Neural progenitor cell (in vitro differentiated cells): ENCODE data around the gene PTH2. TPM values are rescaled to one million over a fixed set of nuclear protein-coding genes. Genes with fewer than 3 reads are reported as not detected.

ENCODE experiments used
- DNase-seq: peaks from one replicate; pipeline ENCODE4 v3.0.0-alpha.2; 2016; ENCODE audit warnings: low spot score
- H2AFZ ChIP-seq: fragments of 200-600 bp; sonication (generic); replicated peaks from 2 replicates; pipeline ENCODE4 v1.6.1; 2016; ENCODE audit warnings: antibody characterized with exemption
- H3F3A ChIP-seq: fragments of 200-600 bp; sonication (generic); 2 replicates; pipeline ENCODE4 v1.6.1; 2016; ENCODE audit warnings: antibody characterized with exemption, low read depth
- H3K27ac ChIP-seq: fragments of 200-600 bp; sonication (generic); 2 replicates; pipeline ENCODE4 v1.5.1; 2016; ENCODE audit warnings: mild to moderate bottlenecking
- H3K27me3 ChIP-seq: fragments of 200-600 bp; sonication (generic); 2 replicates; pipeline ENCODE4 v1.6.1; 2016; ENCODE audit warnings: mild to moderate bottlenecking, moderate library complexity
- H3K36me3 ChIP-seq: fragments of 200-600 bp; sonication (generic); 2 replicates; pipeline ENCODE4 v1.5.1; 2016
- H3K4me1 ChIP-seq: fragments of 200-600 bp; sonication (generic); 2 replicates; pipeline ENCODE4 v1.6.1; 2016; ENCODE audit warnings: mixed run types
- H3K4me2 ChIP-seq: fragments of 200-600 bp; sonication (generic); 2 replicates; pipeline ENCODE4 v1.6.1; 2016
- H3K4me3 ChIP-seq: fragments of 200-600 bp; sonication (generic); 2 replicates; pipeline ENCODE4 v1.5.1; 2016
- H3K79me2 ChIP-seq: fragments of 200-600 bp; sonication (generic); 2 replicates; pipeline ENCODE4 v1.6.1; 2016; ENCODE audit warnings: low read depth
- H3K9ac ChIP-seq: fragments of 200-600 bp; sonication (generic); 2 replicates; pipeline ENCODE4 v1.6.1; 2016
- H3K9me3 ChIP-seq: fragments of 200-600 bp; sonication (generic); 2 replicates; pipeline ENCODE4 v1.5.1; 2016; ENCODE audit warnings: low read depth
- H4K20me1 ChIP-seq: fragments of 200-600 bp; sonication (generic); 2 replicates; pipeline ENCODE4 v1.6.1; 2016; ENCODE audit warnings: low read depth
- H3K27ac Mint-ChIP-seq: 3 replicates; pipeline ENCODE4 v1.8.0; 2021; ENCODE audit warnings: mixed read lengths
- H3K27me3 Mint-ChIP-seq: 2 replicates; pipeline ENCODE4 v1.8.0; 2022; ENCODE audit warnings: low read depth, mild to moderate bottlenecking, inconsistent platforms, moderate library complexity, mixed read lengths; ENCODE audit not compliant: insufficient read depth
- H3K36me3 Mint-ChIP-seq: 3 replicates; pipeline ENCODE4 v1.8.0; 2021; ENCODE audit warnings: mixed read lengths
- H3K4me1 Mint-ChIP-seq: 3 replicates; pipeline ENCODE4 v1.8.0; 2021; ENCODE audit warnings: mixed read lengths
- H3K4me3 Mint-ChIP-seq: 3 replicates; pipeline ENCODE4 v1.8.0; 2021; ENCODE audit warnings: mild to moderate bottlenecking, moderate library complexity, mixed read lengths
- H3K9me3 Mint-ChIP-seq: 3 replicates; pipeline ENCODE4 v1.8.0; 2020; ENCODE audit warnings: mixed read lengths
- EZH2 ChIP-seq: fragments of 200-600 bp; sonication (generic); IDR thresholded peaks from 2 replicates; pipeline ENCODE4 v1.6.1; 2017; ENCODE audit warnings: antibody characterized with exemption, mild to moderate bottlenecking, moderate library complexity
- EZH2phosphoT487 ChIP-seq: fragments of 200-600 bp; sonication (generic); IDR thresholded peaks from 2 replicates; pipeline ENCODE4 v1.6.1; 2017; ENCODE audit warnings: antibody characterized with exemption
- total RNA-seq: library from RNA; depleted of rRNA; stranded (reverse); fragments of >200 nt; gene quantifications from 2 replicates; pipeline ENCODE4 v1.2.3, GENCODE V29; 2015; ENCODE audit warnings: low replicate concordance
- TF ChIP-seq, protein P1 (sequence below): fragments of 200-600 bp; sonication (generic); IDR thresholded peaks from 2 replicates; pipeline ENCODE4 v1.5.1; 2017; ENCODE audit warnings: antibody characterized with exemption, mild to moderate bottlenecking

The PTH2 gene
- total RNA-seq, 1 donor from 2014 or later: not detected

DNA sequence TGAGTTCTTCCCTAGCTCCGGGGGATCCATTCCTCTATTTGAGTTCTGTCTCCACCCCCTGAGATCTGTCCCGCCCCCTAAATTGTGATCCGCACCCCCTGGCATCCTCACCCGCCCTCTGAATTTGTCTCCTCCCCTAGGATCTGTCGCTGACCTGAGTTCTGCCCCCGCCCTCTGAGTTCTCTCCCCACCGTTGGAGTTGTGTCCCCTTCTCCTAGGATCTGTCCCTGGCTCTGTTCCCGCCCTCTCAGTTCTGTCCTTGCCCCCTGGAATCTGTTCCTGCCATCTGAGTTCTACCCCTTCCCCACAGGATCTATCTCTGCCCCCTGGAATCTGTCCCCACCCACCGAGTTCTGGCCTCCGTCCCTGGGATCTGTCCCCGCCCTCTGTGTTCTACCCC, 19.1 kb upstream of the PTH2 start:
- peaks cover 18% of the 10 kb centered on the region for H3K4me1 Mint-ChIP-seq
- DNase-seq: peak; percentile 67
- peaks cover 8% of the 10 kb centered on the region for H3K4me1 ChIP-seq
- no peaks in the 10 kb centered on the region for H3K9me3 Mint-ChIP-seq
- H3K27ac Mint-ChIP-seq: no peak overlapping the region
- H3K27ac ChIP-seq: no peak overlapping the region
- H3K4me3 Mint-ChIP-seq: peak overlapping the region; percentile 85
- peaks cover 54% of the 10 kb centered on the region for H3K27me3 Mint-ChIP-seq
- peak overlapping the region; percentile 43 for H3K4me3 ChIP-seq
- H3K36me3 Mint-ChIP-seq: no peaks in the 10 kb centered on the region
- peaks cover 47% of the 10 kb centered on the region for H3F3A ChIP-seq
- no peak for TF ChIP-seq EZH2phosphoT487
- no peak overlapping the region for H3K9ac ChIP-seq
- no peaks in the 10 kb centered on the region for H3K9me3 ChIP-seq
- no peaks in the 10 kb centered on the region for H3K36me3 ChIP-seq
- peak overlapping the region; percentile 77 for H3K4me2 ChIP-seq
- peak overlapping the region; percentile 31 for H2AFZ ChIP-seq
- H3K27me3 ChIP-seq: peaks cover 53% of the 10 kb centered on the region
- H4K20me1 ChIP-seq: peaks cover 6% of the 10 kb centered on the region
- H3K79me2 ChIP-seq: no peaks in the 10 kb centered on the region

DNA sequence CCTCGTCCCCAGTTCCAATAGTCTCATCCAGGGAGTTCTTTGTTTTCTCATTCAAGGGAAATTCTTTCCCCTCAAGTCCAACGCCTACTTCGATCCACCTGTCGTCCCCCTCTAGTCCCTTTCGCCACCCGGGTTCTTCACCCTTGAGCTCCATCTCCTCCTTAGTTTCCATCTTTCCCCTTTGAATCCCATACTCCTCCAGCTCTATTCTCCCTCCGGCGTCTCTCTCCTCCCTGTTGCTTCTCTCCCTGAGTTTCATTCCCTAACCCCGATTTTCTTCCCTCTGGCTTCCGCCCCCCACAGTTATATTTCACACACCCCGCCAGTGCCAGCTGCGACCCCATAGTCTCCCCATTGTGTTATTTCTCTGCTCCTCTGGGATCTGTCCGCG, 18.7 kb upstream of the PTH2 start:
- H3K36me3 ChIP-seq: no peaks in the 10 kb centered on the region
- no peaks in the 10 kb centered on the region for H3K79me2 ChIP-seq
- TF ChIP-seq EZH2phosphoT487 (peak; percentile 44), EZH2 (peak; percentile 34)
- TF ChIP-seq, protein P1, sequence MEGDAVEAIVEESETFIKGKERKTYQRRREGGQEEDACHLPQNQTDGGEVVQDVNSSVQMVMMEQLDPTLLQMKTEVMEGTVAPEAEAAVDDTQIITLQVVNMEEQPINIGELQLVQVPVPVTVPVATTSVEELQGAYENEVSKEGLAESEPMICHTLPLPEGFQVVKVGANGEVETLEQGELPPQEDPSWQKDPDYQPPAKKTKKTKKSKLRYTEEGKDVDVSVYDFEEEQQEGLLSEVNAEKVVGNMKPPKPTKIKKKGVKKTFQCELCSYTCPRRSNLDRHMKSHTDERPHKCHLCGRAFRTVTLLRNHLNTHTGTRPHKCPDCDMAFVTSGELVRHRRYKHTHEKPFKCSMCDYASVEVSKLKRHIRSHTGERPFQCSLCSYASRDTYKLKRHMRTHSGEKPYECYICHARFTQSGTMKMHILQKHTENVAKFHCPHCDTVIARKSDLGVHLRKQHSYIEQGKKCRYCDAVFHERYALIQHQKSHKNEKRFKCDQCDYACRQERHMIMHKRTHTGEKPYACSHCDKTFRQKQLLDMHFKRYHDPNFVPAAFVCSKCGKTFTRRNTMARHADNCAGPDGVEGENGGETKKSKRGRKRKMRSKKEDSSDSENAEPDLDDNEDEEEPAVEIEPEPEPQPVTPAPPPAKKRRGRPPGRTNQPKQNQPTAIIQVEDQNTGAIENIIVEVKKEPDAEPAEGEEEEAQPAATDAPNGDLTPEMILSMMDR: no peak
- no peaks in the 10 kb centered on the region for H3K36me3 Mint-ChIP-seq
- peaks cover 6% of the 10 kb centered on the region for H4K20me1 ChIP-seq
- H3K4me1 Mint-ChIP-seq: peaks cover 18% of the 10 kb centered on the region
- H3K4me3 Mint-ChIP-seq: peak overlapping the region; percentile 85
- no peaks in the 10 kb centered on the region for H3K9me3 Mint-ChIP-seq
- H2AFZ ChIP-seq: peak overlapping the region; percentile 31
- H3K27ac Mint-ChIP-seq: no peak overlapping the region
- H3K27me3 Mint-ChIP-seq: peaks cover 58% of the 10 kb centered on the region
- H3K27me3 ChIP-seq: peaks cover 57% of the 10 kb centered on the region
- peaks cover 8% of the 10 kb centered on the region for H3K4me1 ChIP-seq
- peak overlapping the region; percentile 43 for H3K4me3 ChIP-seq
- no peak overlapping the region for H3K27ac ChIP-seq
- no peak overlapping the region for H3K9ac ChIP-seq
- H3K9me3 ChIP-seq: no peaks in the 10 kb centered on the region
- H3K4me2 ChIP-seq: peak overlapping the region; percentile 77
- H3F3A ChIP-seq: peaks cover 43% of the 10 kb centered on the region
- DNase-seq: no peak

DNA sequence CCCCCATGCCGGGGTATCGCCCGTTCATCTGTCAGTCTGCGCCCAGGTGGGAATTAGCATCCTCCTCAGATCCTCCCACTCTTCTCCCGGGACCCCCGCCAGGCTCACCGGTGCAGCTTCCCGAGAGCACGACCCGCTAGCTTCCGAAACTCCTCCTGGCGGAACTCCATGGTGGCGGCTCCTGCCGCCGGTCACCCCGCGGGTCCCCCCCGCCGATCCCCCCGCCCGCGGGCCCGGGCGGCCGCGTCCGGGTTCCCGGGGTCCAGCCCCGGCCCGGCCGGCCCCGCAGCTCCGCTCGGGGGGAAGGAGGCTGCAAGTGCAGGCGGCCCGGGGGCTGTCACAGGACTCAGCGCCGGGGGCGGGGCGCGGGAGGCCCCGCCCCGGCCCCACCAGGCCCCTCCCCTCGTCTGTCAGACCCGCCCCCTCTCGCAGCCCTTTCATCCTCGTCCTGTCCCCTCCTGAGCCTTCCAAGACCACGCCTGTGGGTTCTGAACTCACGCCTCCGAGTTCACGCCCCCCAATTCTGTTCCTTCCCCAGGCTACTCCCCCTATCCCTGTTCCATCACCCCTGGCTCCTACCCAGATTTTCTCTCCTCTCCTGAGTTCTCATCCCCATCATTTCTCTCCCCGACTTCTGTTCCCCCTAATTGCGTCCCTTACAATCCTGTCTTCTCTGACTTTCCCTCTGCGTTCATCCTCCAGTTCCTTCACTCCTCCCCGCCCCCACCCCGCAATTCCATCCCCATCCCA, 18.1 kb upstream of the PTH2 start, which contains the start of gene SLC17A7:
Gene SLC17A7 (minus strand): TSS at position 318 of the 750 bp plus-strand sequence. CDS start 148 bp downstream, at position 170.
- Mint-ChIP-seq H3K27ac (no peak within 1 kb of the TSS), H3K4me3 (peak within 1 kb of the TSS; percentile 85), H3K4me1 (peaks cover 18% of the 10 kb centered on the region), H3K27me3 (peaks cover 62% of the 10 kb centered on the region), H3K36me3 (no peaks in the 10 kb centered on the region), H3K9me3 (no peaks in the 10 kb centered on the region)
- H3K4me3 ChIP-seq: peak within 1 kb of the TSS; percentile 43
- peak; percentile 86 for DNase-seq
- no peaks in the 10 kb centered on the region for H3K79me2 ChIP-seq
- H3K4me2 ChIP-seq: peak within 1 kb of the TSS; percentile 77
- H3K27ac ChIP-seq: no peak within 1 kb of the TSS
- no peak within 1 kb of the TSS for H3K9ac ChIP-seq
- H4K20me1 ChIP-seq: peaks cover 6% of the 10 kb centered on the region
- TF ChIP-seq, protein P1: no peak
- peak; percentile 5 for TF ChIP-seq EZH2
- peaks cover 8% of the 10 kb centered on the region for H3K4me1 ChIP-seq
- H3F3A ChIP-seq: peaks cover 43% of the 10 kb centered on the region
- H3K36me3 ChIP-seq: no peaks in the 10 kb centered on the region
- H3K9me3 ChIP-seq: no peaks in the 10 kb centered on the region
- H3K27me3 ChIP-seq: peaks cover 63% of the 10 kb centered on the region
- peak within 1 kb of the TSS; percentile 31 for H2AFZ ChIP-seq
